Measurements from ENCODE around the gene CDC5L. TPM values are rescaled to one million over a fixed set of nuclear protein-coding genes. Genes with fewer than 3 reads are reported as not detected.

Gene CDC5L
- total RNA-seq, 1 experiment from 2014 or later, result 24.6 TPM

DNA sequence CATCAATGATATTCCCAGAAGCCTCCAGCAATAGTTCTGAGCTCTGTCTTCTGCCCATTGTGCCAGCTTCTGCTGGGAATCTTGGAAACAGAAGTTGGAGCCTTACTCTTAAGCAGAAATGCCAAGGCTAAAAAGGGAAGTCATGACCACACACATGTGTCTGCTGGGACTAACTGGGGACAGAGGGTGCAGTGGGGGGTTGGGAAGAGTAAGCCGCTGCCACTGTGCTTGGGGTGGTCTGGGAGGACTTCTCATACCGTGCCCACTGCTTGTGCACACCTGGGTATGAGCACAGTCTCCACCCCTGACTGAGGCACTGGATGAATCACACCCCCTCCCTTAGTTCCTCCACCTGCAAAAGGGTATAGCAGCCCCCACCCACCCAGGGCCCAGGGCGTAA lies 90.7 kb downstream of the CDC5L start:
- no peak for ATAC-seq
- no peak for DNase-seq (ENCODE audit: low read depth, low spot score)
- no peak overlapping the region for H3K4me2 ChIP-seq (ENCODE audit: low read length)
- H3K4me1 ChIP-seq (ENCODE audit: control insufficient read depth in 1 of 2, insufficient read depth in 2 of 2, low read length in 2 of 2), result peaks cover 3 to 12% of the 10 kb centered on the region in 2 experiments; a peak in 3 of 4 replicates
- H3K9ac ChIP-seq (ENCODE audit: low read length), result no peak overlapping the region
- POLR2A ChIA-PET, result no interaction called here
- no peaks in the 10 kb centered on the region for H3K9me3 ChIP-seq (ENCODE audit: control insufficient read depth in 1 of 2, insufficient read depth in 1 of 2, low read depth in 1 of 2, low read length in 2 of 2)
- BruUV-seq (replicated peaks), result no TSS peak
- H3K27ac ChIP-seq (ENCODE audit: low read depth, low read length), result no peak overlapping the region
- CTCF ChIA-PET, result interaction anchor here (1.2 kb wide), 1 partner anchor 1444 kb away, joined by 3 read pairs; no protein-coding TSS in a partner anchor
- no peaks in the 10 kb centered on the region for H3K79me2 ChIP-seq (ENCODE audit: insufficient read depth, low read length)
- no peak overlapping the region for H2AFZ ChIP-seq (ENCODE audit: low read depth, low read length, poor library complexity, severe bottlenecking)
- RAD21 ChIA-PET (ENCODE audit: low non-redundant PET in 1 of 2, low total read pairs in 2 of 2, uncharacterized antibody in 2 of 2, unreplicated experiment in 2 of 2), result no interaction called here
- H3K9me2 ChIP-seq (ENCODE audit: insufficient read depth), result no peaks in the 10 kb centered on the region
- no peak overlapping the region for H3K4me3 ChIP-seq (replicated peaks in 1 of 2; ENCODE audit: low read depth in 1 of 2, low read length in 2 of 2)
- no peaks in the 10 kb centered on the region for H3K27me3 ChIP-seq (ENCODE audit: insufficient read depth, low read length)
- H4K20me1 ChIP-seq (ENCODE audit: insufficient read depth), result no peaks in the 10 kb centered on the region
- no peaks in the 10 kb centered on the region for H3K36me3 ChIP-seq (ENCODE audit: control insufficient read depth in 1 of 2, insufficient read depth in 2 of 2, low read length in 2 of 2)
- intact Hi-C loops (cut with micrococcal nuclease), result loop anchor here (5.0 to 10.0 kb wide), 5 partner anchors 117 to 1929 kb away; no protein-coding TSS in a partner anchor
- TF ChIP-seq TCF7L2 (IDR thresholded peaks at IDR 0.05; ENCODE audit: borderline replicate concordance, extremely low read depth, insufficient read depth, insufficient read length) (no peak), CBX3 (IDR thresholded peaks at IDR 0.05; ENCODE audit: low read depth) (no peak), YY1 (IDR thresholded peaks at IDR 0.05; ENCODE audit: extremely low read depth, insufficient replicate concordance, low read depth, low read length) (no peak), EZH2phosphoT487 (IDR thresholded peaks at IDR 0.05; ENCODE audit: borderline replicate concordance) (no peak), FOSL1 (IDR thresholded peaks at IDR 0.05; ENCODE audit: low read depth) (no peak), ELF1 (IDR thresholded peaks at IDR 0.05; ENCODE audit: borderline replicate concordance, low read depth) (no peak), EZH2 (IDR thresholded peaks at IDR 0.05) (no peak), JUND (IDR thresholded peaks at IDR 0.05) (no peak), SIN3A (IDR thresholded peaks at IDR 0.05; ENCODE audit: low read depth) (no peak), POLR2A (IDR thresholded peaks at IDR 0.05; ENCODE audit: borderline replicate concordance, extremely low read depth, insufficient read depth, insufficient read length) (no peak)
- TF ChIP-seq, protein P1, sequence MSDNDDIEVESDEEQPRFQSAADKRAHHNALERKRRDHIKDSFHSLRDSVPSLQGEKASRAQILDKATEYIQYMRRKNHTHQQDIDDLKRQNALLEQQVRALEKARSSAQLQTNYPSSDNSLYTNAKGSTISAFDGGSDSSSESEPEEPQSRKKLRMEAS (IDR thresholded peaks at IDR 0.05), result no peak
- TF ChIP-seq, protein P2, sequence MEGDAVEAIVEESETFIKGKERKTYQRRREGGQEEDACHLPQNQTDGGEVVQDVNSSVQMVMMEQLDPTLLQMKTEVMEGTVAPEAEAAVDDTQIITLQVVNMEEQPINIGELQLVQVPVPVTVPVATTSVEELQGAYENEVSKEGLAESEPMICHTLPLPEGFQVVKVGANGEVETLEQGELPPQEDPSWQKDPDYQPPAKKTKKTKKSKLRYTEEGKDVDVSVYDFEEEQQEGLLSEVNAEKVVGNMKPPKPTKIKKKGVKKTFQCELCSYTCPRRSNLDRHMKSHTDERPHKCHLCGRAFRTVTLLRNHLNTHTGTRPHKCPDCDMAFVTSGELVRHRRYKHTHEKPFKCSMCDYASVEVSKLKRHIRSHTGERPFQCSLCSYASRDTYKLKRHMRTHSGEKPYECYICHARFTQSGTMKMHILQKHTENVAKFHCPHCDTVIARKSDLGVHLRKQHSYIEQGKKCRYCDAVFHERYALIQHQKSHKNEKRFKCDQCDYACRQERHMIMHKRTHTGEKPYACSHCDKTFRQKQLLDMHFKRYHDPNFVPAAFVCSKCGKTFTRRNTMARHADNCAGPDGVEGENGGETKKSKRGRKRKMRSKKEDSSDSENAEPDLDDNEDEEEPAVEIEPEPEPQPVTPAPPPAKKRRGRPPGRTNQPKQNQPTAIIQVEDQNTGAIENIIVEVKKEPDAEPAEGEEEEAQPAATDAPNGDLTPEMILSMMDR (IDR thresholded peaks at IDR 0.05 in 2 of 3, conservative IDR thresholded peaks at IDR 0.05 in 1 of 3; ENCODE audit: borderline replicate concordance in 1 of 3, insufficient read depth in 1 of 3, low read depth in 2 of 3, low read length in 2 of 3), result no peak
- TF ChIP-seq, protein P3, sequence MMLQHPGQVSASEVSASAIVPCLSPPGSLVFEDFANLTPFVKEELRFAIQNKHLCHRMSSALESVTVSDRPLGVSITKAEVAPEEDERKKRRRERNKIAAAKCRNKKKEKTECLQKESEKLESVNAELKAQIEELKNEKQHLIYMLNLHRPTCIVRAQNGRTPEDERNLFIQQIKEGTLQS (IDR thresholded peaks at IDR 0.05), result no peak
- TF ChIP-seq, protein P4, sequence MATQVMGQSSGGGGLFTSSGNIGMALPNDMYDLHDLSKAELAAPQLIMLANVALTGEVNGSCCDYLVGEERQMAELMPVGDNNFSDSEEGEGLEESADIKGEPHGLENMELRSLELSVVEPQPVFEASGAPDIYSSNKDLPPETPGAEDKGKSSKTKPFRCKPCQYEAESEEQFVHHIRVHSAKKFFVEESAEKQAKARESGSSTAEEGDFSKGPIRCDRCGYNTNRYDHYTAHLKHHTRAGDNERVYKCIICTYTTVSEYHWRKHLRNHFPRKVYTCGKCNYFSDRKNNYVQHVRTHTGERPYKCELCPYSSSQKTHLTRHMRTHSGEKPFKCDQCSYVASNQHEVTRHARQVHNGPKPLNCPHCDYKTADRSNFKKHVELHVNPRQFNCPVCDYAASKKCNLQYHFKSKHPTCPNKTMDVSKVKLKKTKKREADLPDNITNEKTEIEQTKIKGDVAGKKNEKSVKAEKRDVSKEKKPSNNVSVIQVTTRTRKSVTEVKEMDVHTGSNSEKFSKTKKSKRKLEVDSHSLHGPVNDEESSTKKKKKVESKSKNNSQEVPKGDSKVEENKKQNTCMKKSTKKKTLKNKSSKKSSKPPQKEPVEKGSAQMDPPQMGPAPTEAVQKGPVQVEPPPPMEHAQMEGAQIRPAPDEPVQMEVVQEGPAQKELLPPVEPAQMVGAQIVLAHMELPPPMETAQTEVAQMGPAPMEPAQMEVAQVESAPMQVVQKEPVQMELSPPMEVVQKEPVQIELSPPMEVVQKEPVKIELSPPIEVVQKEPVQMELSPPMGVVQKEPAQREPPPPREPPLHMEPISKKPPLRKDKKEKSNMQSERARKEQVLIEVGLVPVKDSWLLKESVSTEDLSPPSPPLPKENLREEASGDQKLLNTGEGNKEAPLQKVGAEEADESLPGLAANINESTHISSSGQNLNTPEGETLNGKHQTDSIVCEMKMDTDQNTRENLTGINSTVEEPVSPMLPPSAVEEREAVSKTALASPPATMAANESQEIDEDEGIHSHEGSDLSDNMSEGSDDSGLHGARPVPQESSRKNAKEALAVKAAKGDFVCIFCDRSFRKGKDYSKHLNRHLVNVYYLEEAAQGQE (IDR thresholded peaks at IDR 0.05; ENCODE audit: low read depth), result no peak
- TF ChIP-seq, protein P5, sequence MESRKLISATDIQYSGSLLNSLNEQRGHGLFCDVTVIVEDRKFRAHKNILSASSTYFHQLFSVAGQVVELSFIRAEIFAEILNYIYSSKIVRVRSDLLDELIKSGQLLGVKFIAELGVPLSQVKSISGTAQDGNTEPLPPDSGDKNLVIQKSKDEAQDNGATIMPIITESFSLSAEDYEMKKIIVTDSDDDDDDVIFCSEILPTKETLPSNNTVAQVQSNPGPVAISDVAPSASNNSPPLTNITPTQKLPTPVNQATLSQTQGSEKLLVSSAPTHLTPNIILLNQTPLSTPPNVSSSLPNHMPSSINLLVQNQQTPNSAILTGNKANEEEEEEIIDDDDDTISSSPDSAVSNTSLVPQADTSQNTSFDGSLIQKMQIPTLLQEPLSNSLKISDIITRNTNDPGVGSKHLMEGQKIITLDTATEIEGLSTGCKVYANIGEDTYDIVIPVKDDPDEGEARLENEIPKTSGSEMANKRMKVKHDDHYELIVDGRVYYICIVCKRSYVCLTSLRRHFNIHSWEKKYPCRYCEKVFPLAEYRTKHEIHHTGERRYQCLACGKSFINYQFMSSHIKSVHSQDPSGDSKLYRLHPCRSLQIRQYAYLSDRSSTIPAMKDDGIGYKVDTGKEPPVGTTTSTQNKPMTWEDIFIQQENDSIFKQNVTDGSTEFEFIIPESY (IDR thresholded peaks at IDR 0.05; ENCODE audit: extremely low read depth, insufficient replicate concordance, low read length), result no peak
